Measurements from ENCODE around the gene ERBB4. TPM values are rescaled to one million over a fixed set of nuclear protein-coding genes. Genes with fewer than 3 reads are reported as not detected.

The ERBB4 gene
- total RNA-seq, 4 donors from 2014 or later, result 0.59 to 1.5 (median 0.83) TPM

GRCh38 chr2:211405036-211405435, 1133.6 kb downstream of the ERBB4 start:
- H3K4me3 ChIP-seq (ENCODE audit: low read depth, poor library complexity, severe bottlenecking), result no peak overlapping the region
- no peak for DNase-seq (ENCODE audit: low spot score in 2 of 2)
- WGBS, 2 donors, result 86 to 87% methylated on average over 4 of the region's 4 CpGs
- TF ChIP-seq CTCF (IDR thresholded peaks at IDR 0.05), result no peak
- TF ChIP-seq POLR2A (IDR thresholded peaks at IDR 0.05), result no peak
- intact Hi-C loops (cut with DNase I; ENCODE audit: low total_unique reads), result no loop called here

GRCh38 chr2:211404098-211404497, 1134.5 kb downstream of the ERBB4 start:
- intact Hi-C loops (cut with DNase I; ENCODE audit: low total_unique reads), result no loop called here
- TF ChIP-seq POLR2A (IDR thresholded peaks at IDR 0.05), result no peak
- no peak for TF ChIP-seq CTCF (IDR thresholded peaks at IDR 0.05)

GRCh38 chr2:211401328-211401727, 1137.3 kb downstream of the ERBB4 start:
- 87 to 91% methylated on average over 2 of the region's 2 CpGs for WGBS, 2 donors
- TF ChIP-seq POLR2A (IDR thresholded peaks at IDR 0.05) (no peak), CTCF (IDR thresholded peaks at IDR 0.05) (no peak)
- no peak overlapping the region for H3K4me3 ChIP-seq (ENCODE audit: low read depth, poor library complexity, severe bottlenecking)
- DNase-seq (ENCODE audit: low spot score in 2 of 2), result no peak
- intact Hi-C loops (cut with DNase I; ENCODE audit: low total_unique reads), result no loop called here

More at GRCh38 chr2:211404098-211404497, 1134.5 kb downstream of the ERBB4 start:
- H3K4me3 ChIP-seq (ENCODE audit: low read depth, poor library complexity, severe bottlenecking), result no peak overlapping the region
- WGBS, 2 donors, result 44 to 58% methylated on average over 4 of the region's 4 CpGs
- DNase-seq (ENCODE audit: low spot score in 2 of 2), result no peak

GRCh38 chr2:211397764-211398163, 1140.8 kb downstream of the ERBB4 start:
- no peak overlapping the region for H3K4me3 ChIP-seq (ENCODE audit: low read depth, poor library complexity, severe bottlenecking)
- TF ChIP-seq POLR2A (IDR thresholded peaks at IDR 0.05) (no peak), CTCF (IDR thresholded peaks at IDR 0.05) (no peak)
- intact Hi-C loops (cut with DNase I; ENCODE audit: low total_unique reads), result no loop called here
- WGBS, 2 donors, result 71 to 77% methylated on average over 2 of the region's 2 CpGs
- no peak for DNase-seq (ENCODE audit: low spot score in 2 of 2)

- 77 to 91% methylated on average over 2 of the region's 2 CpGs for WGBS, 2 donors
- H3K4me3 ChIP-seq (ENCODE audit: low read depth, poor library complexity, severe bottlenecking), result no peak overlapping the region
- intact Hi-C loops (cut with DNase I; ENCODE audit: low total_unique reads), result no loop called here
- TF ChIP-seq CTCF (IDR thresholded peaks at IDR 0.05) (no peak), POLR2A (IDR thresholded peaks at IDR 0.05) (no peak)
- DNase-seq (ENCODE audit: low spot score in 2 of 2), result no peak
These were observed 1141.8 kb downstream of the ERBB4 start for GRCh38 chr2:211396815-211397214.

- no peak for DNase-seq (ENCODE audit: low spot score in 2 of 2)
- H3K4me3 ChIP-seq (ENCODE audit: low read depth, poor library complexity, severe bottlenecking), result no peak overlapping the region
- TF ChIP-seq POLR2A (IDR thresholded peaks at IDR 0.05) (no peak), CTCF (IDR thresholded peaks at IDR 0.05) (no peak)
- 58 to 70% methylated on average over 3 of the region's 3 CpGs for WGBS, 2 donors
- intact Hi-C loops (cut with DNase I; ENCODE audit: low total_unique reads), result no loop called here
These were observed 1147.4 kb downstream of the ERBB4 start for GRCh38 chr2:211391189-211391567.

Data from lower leg skin (tissue), 4 donors.